Measurements from ENCODE around the gene POLR1C. TPM values are rescaled to one million over a fixed set of nuclear protein-coding genes. Genes with fewer than 3 reads are reported as not detected.
"Not testable (repeated sequence)": the region's sequence is repeated elsewhere in the genome, so short reads cannot be mapped to it uniquely, and the experiment has no call there.

POLR1C gene, protein sequence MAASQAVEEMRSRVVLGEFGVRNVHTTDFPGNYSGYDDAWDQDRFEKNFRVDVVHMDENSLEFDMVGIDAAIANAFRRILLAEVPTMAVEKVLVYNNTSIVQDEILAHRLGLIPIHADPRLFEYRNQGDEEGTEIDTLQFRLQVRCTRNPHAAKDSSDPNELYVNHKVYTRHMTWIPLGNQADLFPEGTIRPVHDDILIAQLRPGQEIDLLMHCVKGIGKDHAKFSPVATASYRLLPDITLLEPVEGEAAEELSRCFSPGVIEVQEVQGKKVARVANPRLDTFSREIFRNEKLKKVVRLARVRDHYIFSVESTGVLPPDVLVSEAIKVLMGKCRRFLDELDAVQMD
- total RNA-seq: 45.4 and 47.4 TPM in 2 replicates
- long read RNA-seq, transcript POLR1C-214 (9 exons, 1,334 nt): minor isoform, 7 of 64 reads
- long read RNA-seq, transcript POLR1C-203 (9 exons, 1,355 nt): major isoform, 27 of 64 reads
- long read RNA-seq, partial matches to known transcripts: 6 of 64 reads
- long read RNA-seq, other reads (novel, unspliced or antisense): 18 of 64 reads

DNA sequence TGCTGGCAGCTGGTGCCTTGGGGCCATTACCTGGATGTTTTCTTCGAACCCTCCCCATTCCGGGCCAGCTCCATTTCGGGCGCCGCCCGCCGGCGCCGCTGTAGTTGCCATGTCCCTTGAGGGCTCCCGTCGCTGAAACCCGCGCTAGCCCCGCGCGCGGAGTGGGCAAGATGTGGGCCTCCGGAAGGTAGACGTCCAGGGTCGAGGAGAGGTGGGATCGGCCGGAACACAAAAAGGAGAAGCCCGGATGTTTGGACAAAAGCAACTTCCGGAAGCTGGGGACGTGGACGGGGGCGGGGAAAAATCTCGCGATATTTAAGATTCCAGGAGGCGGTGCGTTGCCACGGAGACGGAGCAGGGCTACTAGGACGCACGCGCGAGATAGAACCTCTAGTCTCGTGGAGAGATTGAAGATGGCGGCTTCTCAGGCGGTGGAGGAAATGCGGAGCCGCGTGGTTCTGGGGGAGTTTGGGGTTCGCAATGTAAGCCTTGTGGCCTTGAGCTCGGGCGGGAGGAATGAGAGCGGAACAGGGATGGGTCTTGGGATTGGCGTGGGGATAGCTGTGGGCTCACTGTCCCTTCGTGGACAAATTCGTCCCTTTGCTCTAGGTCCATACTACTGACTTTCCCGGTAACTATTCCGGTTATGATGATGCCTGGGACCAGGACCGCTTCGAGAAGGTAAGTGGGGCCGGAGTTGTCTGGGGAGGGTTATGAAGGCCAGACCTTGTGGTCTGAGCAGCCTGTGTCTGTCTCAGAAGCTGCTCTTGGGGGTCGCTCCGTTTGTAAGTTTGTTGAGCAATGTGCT, at the start of gene POLR1C, which contains the start of gene YIPF3:
Gene POLR1C, plus strand, starts transcription at position 393 of the 808 bp plus-strand sequence. Its CDS starts 21 bp downstream, at position 414.
Gene YIPF3, minus strand, starts transcription at position 230 of the 808 bp plus-strand sequence. Its CDS starts 119 bp downstream, at position 111.
- DNase-seq (ENCODE audit: low spot score, unreplicated experiment): peak; percentile 90
- Mint-ChIP-seq H3K27me3 (no peaks in the 10 kb centered on the region), H3K36me3 (ENCODE audit: insufficient read depth) (peaks cover 19% of the 10 kb centered on the region), H3K9me3 (ENCODE audit: low read depth) (no peaks in the 10 kb centered on the region), H3K27ac (no peak within 1 kb of the TSS), H3K4me3 (ENCODE audit: low read depth) (no peak within 1 kb of the TSS), H3K4me1 (ENCODE audit: low read depth) (peaks cover 14% of the 10 kb centered on the region)
- no peak for TF ChIP-seq CTCF (IDR thresholded peaks at IDR 0.05; ENCODE audit: unreplicated experiment)

GRCh38 chr6:43467265-43467664, 49.6 kb upstream of the POLR1C start:
- H3K27ac Mint-ChIP-seq: not testable (repeated sequence)

DNA sequence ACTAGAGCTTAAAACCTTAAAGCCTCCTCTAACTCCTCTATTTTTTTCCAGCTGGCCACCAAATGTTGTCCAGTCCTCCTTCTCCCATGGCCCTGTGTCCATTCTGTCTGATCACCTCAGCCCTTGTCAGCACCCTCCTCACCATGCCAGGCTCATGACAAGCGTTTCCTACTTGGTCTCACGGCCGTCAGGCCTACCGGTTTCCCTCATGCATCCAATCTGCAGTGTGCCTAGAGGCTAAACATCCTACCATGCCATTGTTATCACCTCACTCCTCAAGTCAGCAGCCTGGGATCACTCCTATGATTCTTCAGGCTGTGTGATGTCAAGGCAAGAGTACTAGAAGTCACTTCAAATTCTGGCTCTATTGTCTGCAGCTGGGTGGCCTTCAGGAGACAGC, 49.1 kb upstream of the POLR1C start:
- Mint-ChIP-seq H3K27me3 (peaks cover 14% of the 10 kb centered on the region), H3K9me3 (ENCODE audit: low read depth) (no peaks in the 10 kb centered on the region), H3K27ac (no peak overlapping the region), H3K4me1 (ENCODE audit: low read depth) (peaks cover 5% of the 10 kb centered on the region), H3K4me3 (ENCODE audit: low read depth) (no peak overlapping the region), H3K36me3 (ENCODE audit: insufficient read depth) (no peaks in the 10 kb centered on the region)
- no peak for DNase-seq (ENCODE audit: low spot score, unreplicated experiment)
- TF ChIP-seq CTCF (IDR thresholded peaks at IDR 0.05; ENCODE audit: unreplicated experiment): no peak

More at GRCh38 chr6:43467265-43467664, 49.6 kb upstream of the POLR1C start:
- DNase-seq (ENCODE audit: low spot score, unreplicated experiment); H3K4me3 Mint-ChIP-seq (ENCODE audit: low read depth); H3K4me1 Mint-ChIP-seq (ENCODE audit: low read depth); H3K36me3 Mint-ChIP-seq (ENCODE audit: insufficient read depth); H3K9me3 Mint-ChIP-seq (ENCODE audit: low read depth): not testable (repeated sequence)
- peaks cover 19% of the 10 kb centered on the region for H3K27me3 Mint-ChIP-seq

- no peaks in the 10 kb centered on the region for H3K36me3 Mint-ChIP-seq (ENCODE audit: insufficient read depth)
- H3K9me3 Mint-ChIP-seq (ENCODE audit: low read depth): no peaks in the 10 kb centered on the region
- no peak overlapping the region for H3K27ac Mint-ChIP-seq
- peaks cover 10% of the 10 kb centered on the region for H3K27me3 Mint-ChIP-seq
- DNase-seq (ENCODE audit: low spot score, unreplicated experiment): no peak
- H3K4me1 Mint-ChIP-seq (ENCODE audit: low read depth): peaks cover 5% of the 10 kb centered on the region
- no peak for TF ChIP-seq CTCF (IDR thresholded peaks at IDR 0.05; ENCODE audit: unreplicated experiment)
- no peak overlapping the region for H3K4me3 Mint-ChIP-seq (ENCODE audit: low read depth)
Measured at GRCh38 chr6:43468240-43468639, 48.6 kb upstream of the POLR1C start.

GRCh38 chr6:43468748-43469681, 47.9 kb upstream of the POLR1C start:
- TF ChIP-seq CTCF (IDR thresholded peaks at IDR 0.05; ENCODE audit: unreplicated experiment): no peak
- no peak for DNase-seq (ENCODE audit: low spot score, unreplicated experiment)
- Mint-ChIP-seq H3K27ac (no peak overlapping the region), H3K4me3 (ENCODE audit: low read depth) (no peak overlapping the region), H3K4me1 (ENCODE audit: low read depth) (peaks cover 5% of the 10 kb centered on the region), H3K36me3 (ENCODE audit: insufficient read depth) (no peaks in the 10 kb centered on the region), H3K27me3 (peaks cover 9% of the 10 kb centered on the region), H3K9me3 (ENCODE audit: low read depth) (no peaks in the 10 kb centered on the region)

All from progenitor cell of endocrine pancreas (in vitro differentiated cells).